ENCODE measurements around the gene CLOCK.

- TF ChIP-seq CTCF (IDR thresholded peaks at IDR 0.05; ENCODE audit: insufficient read depth, low read length, poor library complexity, severe bottlenecking) (no peak), EZH2phosphoT487 (conservative IDR thresholded peaks at IDR 0.05; ENCODE audit: low read length) (no peak)
Measured at GRCh38 chr4:55574252-55574651, 27.5 kb upstream of the CLOCK start.
